HG02884 (cell line): ENCODE results near the gene ECSCR.

Experiments used
- ATAC-seq: cut with Tn5 transposase; IDR thresholded peaks from one replicate; pipeline ENCODE4 v1.9.1; 2021; ENCODE audit warnings: mild to moderate bottlenecking, moderate library complexity; ENCODE audit not compliant: unreplicated experiment

The ECSCR gene

DNA sequence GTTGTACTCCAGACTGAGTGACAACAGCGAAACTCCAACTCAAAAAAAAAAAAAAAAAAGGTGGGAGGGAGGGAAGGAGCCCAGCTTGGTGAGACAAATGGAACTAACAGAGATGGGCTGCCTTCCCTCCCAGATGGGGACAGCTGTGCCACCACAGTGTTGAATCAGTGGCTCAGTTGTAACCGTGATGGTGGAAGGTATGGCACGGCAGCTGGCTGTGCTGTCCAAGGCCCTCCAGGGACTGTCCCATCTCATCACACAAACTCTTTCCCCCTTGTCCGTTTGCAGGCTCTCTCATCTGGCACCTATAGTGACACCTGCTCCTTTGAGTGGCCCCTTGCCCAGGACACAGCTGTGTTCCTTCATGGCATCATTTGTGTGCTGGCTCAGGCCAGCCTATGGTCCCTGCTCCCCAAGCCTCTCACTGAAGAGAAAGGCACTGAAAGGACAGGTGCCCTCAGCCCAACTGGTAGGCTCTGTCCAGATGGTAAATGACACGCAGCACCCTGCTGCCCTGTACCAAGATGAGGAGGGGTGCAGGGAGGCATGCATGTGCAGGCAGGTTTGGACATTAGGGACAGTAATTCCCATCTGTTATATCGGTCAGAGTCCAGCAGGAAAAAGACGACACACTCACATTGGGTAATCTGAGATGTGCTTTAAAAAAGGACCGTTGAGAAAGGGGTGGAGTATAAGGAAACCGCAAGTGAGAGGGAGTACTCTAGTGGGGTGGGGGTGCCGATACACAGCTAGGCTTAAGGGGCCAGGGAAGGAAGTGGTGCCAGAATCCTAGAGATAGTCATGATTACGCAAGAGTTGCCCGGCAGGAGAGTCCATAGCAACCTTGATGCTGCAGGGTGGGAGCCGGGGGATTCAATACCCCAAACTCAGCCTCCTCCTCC lies 12.6 kb upstream of the ECSCR start:
- no peak for ATAC-seq

DNA sequence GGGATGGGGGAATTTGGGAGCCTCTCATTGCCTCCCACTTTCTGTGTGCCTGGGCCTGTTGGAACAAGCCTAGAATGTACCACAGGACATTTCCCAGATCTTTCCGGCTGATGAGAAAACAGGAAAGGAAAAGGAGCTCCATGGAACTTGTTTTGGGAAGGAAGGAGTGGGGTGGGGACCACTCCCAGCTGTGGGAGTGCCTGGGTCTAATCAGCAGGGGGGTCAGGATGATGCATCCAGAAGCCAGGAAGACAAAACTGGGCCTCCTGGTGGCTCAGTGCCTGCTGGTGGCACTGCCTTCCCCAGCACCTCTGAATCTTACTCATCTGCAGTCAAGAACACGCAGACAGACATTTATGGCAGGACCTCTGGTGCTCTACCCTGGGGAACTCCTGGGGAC lies 11.0 kb upstream of the ECSCR start:
- ATAC-seq = no peak

DNA sequence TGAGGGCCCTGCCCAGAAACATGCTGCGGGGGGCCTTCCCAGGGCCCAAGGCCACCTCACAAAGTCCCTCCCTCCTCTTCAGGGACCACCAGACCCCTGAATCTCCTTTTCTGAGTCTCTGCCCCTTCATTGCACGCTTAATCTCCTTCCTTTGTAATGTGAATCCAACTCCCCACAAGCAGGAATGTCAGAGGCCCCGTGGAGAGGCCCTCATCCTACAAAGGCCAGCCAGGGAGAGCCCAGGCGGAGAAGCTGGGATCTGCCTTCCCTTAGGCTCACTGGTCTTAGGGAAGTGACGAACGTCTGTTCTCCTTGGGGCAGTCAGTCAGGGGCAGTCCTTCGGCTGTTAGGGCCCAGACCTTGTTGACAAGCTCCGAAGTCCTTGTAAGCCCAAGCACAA lies 10.6 kb upstream of the ECSCR start:
- ATAC-seq = no peak

DNA sequence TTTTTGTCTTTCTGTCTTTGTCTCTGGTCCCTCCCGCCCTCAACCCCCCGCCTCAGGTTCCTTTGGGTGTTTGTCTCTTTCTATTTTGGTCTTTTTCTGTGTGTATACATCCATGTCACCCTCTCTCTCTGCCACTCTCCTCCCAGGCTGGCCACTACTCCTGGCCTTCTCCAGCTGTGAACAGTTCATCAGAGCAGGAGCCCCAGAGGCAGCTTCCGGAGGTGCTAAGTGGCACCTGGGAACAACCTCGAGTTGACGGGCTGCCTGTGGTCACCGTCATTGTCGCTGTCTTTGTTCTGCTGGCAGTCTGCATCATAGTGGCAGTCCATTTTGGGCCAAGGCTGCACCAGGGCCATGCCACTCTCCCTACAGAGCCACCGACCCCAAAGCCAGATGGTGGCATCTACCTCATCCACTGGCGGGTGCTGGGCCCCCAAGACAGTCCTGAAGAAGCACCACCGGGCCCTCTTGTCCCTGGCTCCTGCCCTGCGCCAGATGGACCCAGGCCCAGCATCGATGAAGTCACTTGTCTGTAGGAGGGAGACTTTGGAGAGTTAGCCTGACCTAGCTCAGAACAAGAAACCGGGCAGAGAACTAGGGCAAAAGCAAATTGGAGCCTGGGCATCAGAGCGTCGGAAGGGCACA lies 10.0 kb upstream of the ECSCR start:
- no peak for ATAC-seq

DNA sequence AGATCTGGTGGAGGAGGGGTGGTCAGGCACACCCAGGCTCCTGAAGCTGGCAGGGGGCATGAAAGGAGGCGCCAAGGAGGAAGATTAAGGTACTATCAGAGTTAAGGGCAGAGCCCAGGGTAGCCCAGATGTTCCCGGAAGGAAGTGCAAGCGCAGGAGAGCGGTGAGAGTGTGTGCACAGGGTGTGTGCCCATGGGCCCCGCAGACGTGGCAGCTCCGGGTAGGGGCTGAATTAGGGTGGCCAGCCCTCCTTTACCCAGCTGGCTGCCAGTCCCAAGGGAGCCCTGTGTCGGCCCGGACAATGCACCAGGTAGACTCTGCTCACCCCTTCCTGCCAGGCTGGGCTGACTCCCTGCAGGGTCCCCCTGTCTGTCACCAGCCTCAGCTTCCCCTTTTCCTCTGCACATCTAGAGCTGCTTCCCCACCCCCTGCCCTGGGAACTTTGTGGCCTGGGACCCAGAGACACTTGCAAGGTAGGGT lies 8.3 kb upstream of the ECSCR start, which contains the start of gene SMIM33:
TSS of gene SMIM33 (plus strand) at position 184 of the 480 bp plus-strand sequence. CDS start at position 302, 118 bp downstream.
- ATAC-seq = no peak

DNA sequence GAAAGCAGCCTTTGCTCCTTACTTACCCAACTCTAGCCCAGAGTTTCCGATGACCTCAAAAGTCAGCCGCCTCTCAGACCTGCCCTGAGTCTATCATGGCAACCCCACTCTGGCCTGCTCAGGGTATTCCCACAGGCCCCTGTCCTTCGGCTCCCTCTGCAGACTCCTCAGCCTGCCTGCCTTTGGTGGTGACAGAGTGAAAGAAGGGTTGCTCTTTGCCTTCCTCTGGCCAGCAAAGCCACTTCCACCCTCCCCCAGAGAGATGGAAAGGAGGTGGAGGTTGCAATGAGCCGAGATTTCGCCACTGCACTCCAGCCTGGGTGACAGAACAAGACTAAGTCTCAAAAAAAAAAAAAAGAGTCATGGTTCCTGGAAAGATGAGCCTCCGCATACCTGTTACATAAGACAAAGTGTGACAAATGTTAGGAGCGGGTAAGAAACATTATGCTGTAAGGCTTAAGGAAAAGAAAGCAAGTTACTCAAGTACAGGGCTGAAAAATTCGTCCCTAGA lies 5.9 kb upstream of the ECSCR start:
- no peak for ATAC-seq

DNA sequence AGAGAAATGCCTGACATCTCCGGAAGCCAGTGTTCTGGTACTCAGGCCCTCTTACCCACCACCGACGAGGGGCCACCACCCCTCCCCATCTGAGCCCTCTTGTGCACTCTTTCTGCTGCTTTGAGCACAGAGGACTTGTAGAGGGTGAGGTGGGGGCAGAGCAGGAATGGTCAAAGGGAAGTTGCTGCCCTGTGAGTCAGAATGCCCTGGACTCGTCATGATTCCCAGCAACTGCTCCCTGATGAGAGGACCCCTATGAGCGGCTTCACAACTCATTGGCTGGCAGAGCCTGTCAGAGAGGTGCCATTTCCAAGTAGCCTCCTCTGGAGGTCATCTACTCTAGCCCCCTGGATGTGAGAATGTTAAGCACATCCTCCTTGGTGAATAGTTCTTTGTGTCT lies 845 bp downstream of the ECSCR start:
- no peak for ATAC-seq

DNA sequence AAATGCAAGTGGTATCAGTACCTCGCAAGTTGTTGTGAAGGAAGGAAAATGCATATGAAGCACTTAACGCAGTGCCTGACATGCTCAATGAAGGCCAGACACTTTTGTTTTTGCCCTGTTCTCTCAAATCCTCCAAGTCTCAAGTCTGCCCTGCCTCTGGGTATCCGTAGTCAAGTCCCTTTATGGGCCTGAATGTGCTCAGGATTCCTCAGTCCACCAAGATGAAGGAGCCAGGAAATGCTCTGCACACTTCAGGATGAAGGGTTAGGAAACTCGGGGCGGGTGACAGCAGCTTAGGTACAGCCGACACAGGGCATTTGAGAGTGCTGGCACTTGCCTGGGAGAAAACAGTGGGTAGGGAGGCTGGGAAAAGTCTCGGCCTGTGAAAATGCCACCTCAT lies 1.4 kb downstream of the ECSCR start:
- no peak for ATAC-seq

DNA sequence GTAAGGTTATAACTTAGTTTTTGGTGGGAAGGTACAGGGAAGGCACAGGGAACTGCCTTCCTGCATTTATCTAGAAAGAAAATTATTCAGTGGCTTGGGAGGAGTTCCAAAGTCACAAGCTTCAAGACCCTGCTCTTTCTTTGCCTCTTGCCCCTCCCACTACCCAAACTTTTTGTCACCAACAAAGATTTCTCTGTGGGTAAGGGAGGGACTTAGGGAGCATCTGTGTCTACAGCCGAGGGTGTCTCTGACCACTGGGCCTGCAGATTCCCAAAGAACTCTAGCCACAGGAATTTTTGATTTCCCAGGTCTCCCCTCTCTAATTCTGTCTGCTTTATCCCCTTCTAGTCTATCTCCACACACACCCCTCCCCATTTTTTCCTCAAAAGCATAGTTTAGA lies 2.1 kb downstream of the ECSCR start:
- no peak for ATAC-seq

DNA sequence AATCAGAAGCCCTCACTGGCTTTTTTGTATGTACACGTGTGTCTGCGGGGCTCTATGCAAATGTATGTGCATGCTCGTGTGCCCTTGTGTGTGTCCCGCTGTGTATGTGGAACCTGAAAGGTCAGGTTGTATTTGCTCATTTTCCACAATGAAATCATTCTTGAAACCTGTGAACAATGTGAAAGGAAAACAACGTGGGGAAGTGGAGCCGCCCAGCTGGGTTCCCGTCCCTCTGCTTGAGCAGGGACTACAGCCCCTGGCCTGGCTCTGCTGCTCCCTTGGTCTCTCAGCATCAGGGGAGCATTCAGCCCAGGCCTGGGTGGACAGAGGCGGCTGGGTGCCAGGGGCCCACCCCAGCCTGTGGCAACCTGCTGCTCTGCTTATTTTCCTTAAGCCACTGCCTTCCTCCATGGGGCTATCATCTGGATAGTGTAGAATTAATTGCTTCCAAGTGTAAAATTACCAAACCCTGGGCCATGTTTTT lies 3.0 kb downstream of the ECSCR start:
- ATAC-seq = no peak

DNA sequence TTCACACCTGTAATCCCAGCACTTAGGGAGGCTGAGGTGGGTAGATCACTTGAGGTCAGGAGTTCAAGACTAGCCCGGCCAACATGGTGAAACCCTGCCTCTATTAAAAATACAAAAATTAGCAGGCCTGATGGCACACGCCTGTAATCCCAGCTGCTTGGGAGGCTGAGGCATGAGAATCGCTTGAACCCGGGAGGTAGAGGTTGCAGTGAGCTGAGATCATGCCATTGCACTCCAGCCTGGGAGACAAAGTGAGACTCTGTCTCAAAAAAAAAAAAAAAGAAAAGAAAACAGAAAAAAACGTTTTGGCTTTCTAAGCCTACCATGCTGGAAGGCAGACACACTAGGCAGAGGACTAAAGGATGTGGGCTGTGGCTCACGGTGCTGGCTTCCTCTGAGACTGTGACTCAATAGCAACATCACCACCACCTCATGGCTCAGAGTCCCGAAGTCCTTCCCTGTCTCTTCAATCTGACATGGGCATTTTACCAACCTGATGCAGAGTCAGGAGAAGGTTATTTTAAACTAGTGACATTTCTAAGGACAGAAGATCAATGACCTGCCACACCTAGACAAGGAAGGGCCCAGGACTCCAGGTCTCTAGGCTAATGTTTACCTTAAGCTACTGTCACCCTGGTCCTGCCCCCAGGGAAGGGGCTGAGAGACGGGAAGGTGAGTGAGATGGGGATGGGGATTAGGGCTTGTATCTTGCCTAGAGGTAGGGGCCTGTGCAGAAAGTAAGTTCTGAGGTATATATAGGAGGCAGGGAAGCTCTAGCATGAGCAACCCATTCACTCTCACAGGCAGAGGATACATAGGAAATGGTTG lies 3.7 kb downstream of the ECSCR start:
- no peak for ATAC-seq

DNA sequence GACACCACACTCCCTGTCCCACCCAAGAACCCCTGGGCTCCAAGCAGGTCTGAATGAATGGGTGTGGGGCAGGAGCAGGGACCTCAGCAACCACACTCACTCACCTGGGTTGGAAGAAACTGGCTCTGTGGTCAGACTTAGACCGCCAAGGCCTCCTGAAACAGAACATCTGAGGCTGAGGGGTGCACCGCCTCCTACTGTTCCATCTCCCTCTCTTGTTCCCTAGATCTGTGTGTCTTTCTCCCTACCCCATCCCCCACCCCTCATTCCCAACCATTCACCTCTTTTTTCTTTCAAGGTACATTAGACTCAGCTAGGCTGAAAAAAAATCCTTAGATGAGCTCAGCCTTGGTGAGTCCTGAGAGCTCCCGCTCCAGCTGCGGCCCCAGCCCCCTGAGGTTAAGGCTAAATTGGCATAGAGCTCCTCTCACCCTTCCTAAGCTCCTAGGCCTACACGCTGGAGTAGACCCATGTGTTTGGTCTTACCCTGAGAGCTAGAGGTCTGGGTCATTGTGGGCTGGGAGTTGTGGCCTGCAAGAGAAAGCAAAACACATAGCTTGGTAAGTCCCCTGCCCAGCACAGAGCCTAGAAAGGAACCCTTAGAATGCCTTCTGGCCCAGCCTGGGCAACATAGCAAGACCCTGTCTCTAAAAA lies 4.8 kb downstream of the ECSCR start:
- ATAC-seq = no peak

DNA sequence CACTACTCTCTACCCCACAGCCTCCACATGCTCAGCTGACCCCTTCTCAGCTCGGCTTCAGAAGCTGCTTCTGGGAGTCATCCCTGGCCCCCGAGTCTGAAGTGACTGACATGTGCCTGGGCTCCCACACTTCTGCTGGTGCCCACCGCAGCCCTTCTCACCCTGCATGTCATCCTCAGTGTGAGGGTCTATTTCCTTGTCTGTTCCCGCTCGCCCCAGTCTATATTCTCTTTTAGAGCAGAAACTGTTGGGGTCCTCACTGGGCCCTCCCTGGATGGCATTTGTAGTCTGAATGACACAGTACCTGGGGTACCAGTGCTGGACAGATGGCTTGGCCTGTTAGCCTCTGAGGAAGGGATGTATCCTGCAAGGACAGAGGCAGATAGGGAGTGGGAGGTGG lies 5.3 kb downstream of the ECSCR start:
- ATAC-seq = no peak

DNA sequence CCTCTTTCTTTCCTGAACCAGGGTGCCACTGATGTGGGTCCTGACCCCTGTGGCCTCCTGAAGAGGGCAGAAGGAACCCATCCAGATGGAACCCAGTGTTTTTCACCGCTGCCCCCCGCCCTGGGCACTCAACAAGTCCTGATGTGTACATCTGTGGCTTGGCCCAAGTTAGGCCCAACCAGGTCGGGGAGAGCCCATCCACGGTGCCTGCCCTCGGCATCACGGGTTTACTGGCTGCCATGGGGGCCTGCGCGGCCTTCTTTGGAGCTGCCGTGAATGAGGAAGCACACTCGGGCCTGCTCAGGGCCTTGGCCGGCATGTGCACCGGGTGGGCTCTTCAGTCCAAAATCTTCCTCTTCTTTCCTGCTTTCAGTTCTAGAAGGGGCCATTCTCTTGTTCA lies 5.8 kb downstream of the ECSCR start:
- ATAC-seq = no peak

DNA sequence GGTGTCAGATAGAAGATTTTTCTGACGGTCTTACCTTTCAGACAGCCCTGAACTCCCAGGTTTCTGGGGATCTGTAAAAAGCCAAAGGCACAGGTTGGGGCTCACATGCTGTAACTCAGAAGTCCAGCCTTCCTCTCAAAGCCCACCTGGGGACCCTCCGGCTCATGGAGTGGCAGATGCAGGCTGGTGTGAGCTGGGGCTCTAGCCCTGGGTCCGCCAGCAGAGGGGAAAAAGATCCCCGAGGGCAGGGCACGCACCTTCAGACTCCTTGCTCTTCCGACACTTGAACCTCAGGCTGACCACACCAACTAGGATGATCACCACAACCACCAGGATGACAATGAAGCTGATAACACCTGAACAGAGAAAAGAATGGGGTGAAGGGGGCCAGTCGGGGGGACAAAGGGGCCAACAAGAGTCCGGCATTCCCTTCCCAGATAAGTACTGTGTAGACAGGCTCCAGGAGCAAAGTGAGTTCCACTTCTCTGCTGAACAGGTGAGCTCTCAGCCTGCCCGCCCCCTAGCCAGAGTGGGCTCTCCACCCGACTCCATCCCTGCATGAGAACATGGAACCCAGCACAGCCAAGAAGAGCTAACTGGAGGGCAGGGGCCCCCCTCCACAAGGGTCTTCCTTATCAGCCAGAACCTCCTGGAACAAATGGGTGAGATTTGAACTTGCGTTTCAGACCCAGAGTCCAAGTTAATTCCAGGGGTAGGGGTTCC lies 7.8 kb downstream of the ECSCR start:
- no peak for ATAC-seq

DNA sequence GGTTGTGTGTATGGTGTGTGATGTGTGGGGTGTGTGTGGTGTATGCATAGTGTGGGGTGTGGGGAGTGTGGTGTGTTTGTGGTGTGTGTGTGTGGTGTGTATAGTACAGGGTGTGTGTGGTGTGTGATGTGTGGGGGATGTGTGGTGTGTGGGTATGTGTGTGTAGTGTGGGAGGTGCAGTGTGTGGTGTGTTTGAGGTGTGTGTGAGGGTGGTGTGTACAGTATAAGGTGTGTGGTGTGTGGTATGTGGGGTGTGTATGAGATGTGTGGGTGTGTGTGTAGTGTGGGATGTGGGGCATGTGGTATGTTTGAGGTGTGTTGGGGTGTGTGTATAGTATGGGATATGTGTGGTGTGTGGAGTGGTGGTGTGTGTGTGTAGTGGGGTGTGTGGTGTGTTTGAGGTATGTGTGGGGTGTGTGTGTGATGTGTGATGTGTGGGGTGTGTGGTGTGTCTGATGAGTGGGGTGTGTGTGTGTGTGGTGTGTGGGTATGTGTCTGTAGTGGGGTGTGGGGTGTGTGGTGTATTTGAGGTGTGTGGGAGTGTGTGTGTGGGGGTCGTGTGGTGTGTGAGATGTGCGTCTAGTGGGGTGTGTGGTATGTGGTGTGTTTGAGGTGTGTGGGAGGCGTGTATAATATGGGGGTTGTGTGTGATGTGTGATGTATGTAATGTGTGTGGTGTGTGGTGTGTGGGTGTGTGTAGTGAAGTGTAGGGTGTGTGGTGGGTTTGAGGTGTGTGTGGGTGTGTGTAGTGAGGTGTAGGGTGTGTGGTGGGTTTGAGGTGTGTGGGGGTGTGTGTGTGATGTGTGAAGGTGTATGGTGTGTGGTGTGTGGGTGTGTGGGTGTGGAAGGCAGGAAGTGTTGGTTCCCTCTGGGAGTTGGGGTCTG lies 8.6 kb downstream of the ECSCR start:
- no peak for ATAC-seq

DNA sequence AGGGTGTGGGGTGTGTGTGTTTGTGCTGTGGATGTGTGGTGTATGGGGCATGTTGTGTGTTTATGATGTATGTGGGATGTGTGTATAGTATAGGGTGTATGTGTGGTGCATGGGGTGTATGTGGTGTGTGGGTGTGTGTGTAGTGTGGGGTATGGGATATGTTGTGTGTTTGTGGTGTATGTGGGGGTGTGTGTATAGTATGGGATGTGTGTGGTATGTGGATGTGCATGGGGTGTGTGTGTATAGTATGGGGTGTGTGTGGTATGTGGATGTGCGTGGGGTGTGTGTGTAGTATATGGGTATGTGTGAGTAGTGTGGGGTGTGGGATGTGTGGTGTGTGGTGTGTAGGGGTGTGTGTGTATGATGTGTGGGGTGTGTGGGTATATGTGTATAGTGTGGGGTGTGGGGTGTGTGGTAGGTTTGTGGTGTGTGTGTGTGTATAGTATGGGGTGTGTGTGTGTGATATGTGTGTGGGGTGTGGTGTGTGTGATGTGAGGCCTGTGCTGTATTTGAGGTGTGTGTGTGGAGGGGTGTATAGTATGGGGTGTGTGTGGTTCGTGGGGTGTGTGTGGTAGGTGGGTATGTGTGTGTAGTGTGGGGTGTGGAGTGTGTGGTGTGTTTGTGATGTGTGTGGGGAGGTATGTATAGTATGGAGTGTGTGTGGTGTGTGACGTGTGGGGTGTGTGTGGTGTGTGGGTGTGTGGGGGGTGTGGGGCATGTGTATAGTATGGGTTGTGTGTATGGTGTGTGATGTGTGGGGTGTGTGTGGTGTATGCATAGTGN lies 10.5 kb downstream of the ECSCR start:
- ATAC-seq = no peak

DNA sequence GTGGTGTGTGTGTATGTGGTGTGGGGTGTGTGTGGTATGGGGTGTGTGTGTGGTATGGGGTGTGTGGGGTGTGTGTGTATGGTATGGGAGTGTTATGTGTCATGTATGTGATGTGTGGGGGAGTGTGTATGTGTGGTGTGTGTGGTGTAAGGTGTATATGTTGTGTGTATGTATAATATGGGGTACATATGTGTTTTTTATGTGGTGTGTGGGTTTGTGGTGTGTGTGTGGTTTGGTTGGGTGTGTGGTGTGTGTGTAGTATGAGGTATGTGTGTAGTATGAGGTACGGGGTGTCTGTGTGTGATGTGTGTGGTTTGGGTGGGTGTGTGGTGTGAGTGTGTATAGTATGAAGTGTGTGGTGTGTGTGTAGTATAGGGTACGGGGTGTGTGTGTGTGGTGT lies 11.4 kb downstream of the ECSCR start:
- ATAC-seq = no peak
